ENCODE measurements around the gene TUBA8.

DNA sequence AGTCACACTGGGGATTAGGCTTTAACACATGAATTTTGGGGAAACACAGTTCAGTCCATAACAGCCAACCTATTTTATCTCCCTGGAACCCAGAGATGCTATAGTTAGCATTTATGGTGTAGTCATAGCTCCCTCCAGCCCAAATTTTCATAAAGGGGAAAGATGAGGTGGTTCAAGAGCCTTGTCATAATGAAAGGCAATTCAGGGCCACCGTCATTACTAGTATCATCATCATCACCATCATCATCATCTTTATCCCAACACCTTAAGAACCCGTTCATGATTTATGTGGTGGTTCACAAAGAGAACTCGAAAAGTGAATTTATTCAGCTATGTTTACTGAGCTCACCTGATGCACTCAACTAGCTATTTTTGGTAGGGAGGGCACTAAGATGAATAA, 2.4 kb upstream of the TUBA8 start:
- no peak for TF ChIP-seq EZH2 (IDR thresholded peaks at IDR 0.05; ENCODE audit: low read length, unreplicated experiment)
- TF ChIP-seq, protein P1, sequence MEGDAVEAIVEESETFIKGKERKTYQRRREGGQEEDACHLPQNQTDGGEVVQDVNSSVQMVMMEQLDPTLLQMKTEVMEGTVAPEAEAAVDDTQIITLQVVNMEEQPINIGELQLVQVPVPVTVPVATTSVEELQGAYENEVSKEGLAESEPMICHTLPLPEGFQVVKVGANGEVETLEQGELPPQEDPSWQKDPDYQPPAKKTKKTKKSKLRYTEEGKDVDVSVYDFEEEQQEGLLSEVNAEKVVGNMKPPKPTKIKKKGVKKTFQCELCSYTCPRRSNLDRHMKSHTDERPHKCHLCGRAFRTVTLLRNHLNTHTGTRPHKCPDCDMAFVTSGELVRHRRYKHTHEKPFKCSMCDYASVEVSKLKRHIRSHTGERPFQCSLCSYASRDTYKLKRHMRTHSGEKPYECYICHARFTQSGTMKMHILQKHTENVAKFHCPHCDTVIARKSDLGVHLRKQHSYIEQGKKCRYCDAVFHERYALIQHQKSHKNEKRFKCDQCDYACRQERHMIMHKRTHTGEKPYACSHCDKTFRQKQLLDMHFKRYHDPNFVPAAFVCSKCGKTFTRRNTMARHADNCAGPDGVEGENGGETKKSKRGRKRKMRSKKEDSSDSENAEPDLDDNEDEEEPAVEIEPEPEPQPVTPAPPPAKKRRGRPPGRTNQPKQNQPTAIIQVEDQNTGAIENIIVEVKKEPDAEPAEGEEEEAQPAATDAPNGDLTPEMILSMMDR (conservative IDR thresholded peaks at IDR 0.05; ENCODE audit: low read depth, low read length), result no peak
